HepG2 (cell line): ENCODE results near the gene BEAN1. TPM values are rescaled to one million over a fixed set of nuclear protein-coding genes. Genes with fewer than 3 reads are reported as not detected.

ENCODE experiments used
- ATAC-seq: fragments of 200-7000 bp; cut with Tn5 transposase; 3 replicates; pipeline ENCODE4 v1.9.1; 2020; ENCODE audit warnings: mild to moderate bottlenecking, moderate library complexity
- BruUV-seq: library from RNA; stranded (reverse); fragments of 400-500 nt; replicated peaks from 2 replicates; lab custom pipeline; 2021; lab: Mats Ljungman, UMichigan
- CTCF ChIA-PET: fragments of 300-600 bp; formaldehyde crosslinking; extraction: SDS; loops from one replicate; lab custom pipeline; 2021; ENCODE audit warnings: low total read pairs, inconsistent platforms, low intra/inter-chr PET ratio; lab: Yijun Ruan, JAX
- POLR2A ChIA-PET: fragments of 350-600 bp; sonication (Branson Sonifier 250); formaldehyde crosslinking; loops from one replicate; lab custom pipeline; 2020; ENCODE audit warnings: antibody characterized with exemption, inconsistent platforms; lab: Yijun Ruan, JAX
- DNase-seq: peaks from one replicate; pipeline ENCODE4 v3.0.0-alpha.2; 2015; ENCODE audit warnings: low spot score
- FAIRE-seq: peaks from 3 replicates; lab custom pipeline; 2011; peaks lifted over from hg19 to GRCh38; lab: Jason Lieb, UNC
- H2AFZ ChIP-seq: one replicate; pipeline ENCODE4 v1.6.1; 2011; ENCODE audit warnings: low read length, inconsistent platforms
- H3K27ac ChIP-seq: fragments of 300-600 bp; 3 replicates; pipeline ENCODE4 v1.8.0; 2011; ENCODE audit warnings: mixed run types, mild to moderate bottlenecking, mixed read lengths, low read length, inconsistent platforms; ENCODE audit not compliant: insufficient read depth; ENCODE audit errors: extremely low read length
- H3K27me3 ChIP-seq, 2 experiments: fragments of 200-600 bp in 1 of 2; 2 replicates in 1 of 2; 3 replicates in 1 of 2; pipeline versions ENCODE4 v1.6.0 to v1.8.0; 2011; ENCODE audit warnings: low read length in 2 of 2, mild to moderate bottlenecking in 2 of 2, moderate library complexity in 2 of 2, inconsistent platforms in 1 of 2; ENCODE audit not compliant: insufficient read depth in 2 of 2, control insufficient read depth in 1 of 2
- H3K36me3 ChIP-seq, 2 experiments: fragments of 200-600 bp in 1 of 2; replicated peaks in 1 of 2; 2 replicates in 1 of 2; 3 replicates in 1 of 2; pipeline versions ENCODE4 v1.5.1 to v1.8.0; 2011; ENCODE audit warnings: low read length in 2 of 2, inconsistent platforms in 1 of 2; ENCODE audit not compliant: insufficient read depth in 2 of 2, control insufficient read depth in 1 of 2
- H3K4me1 ChIP-seq: 2 replicates; pipeline ENCODE4 v1.5.1; 2012; ENCODE audit warnings: low read length, inconsistent platforms; ENCODE audit not compliant: insufficient read depth
- H3K4me2 ChIP-seq: 2 replicates; pipeline ENCODE4 v1.6.0; 2011; ENCODE audit warnings: low read depth, low read length, inconsistent platforms
- H3K4me3 ChIP-seq, 3 experiments: fragments of 200-600 bp in 1 of 3; sonication (generic), shearing (Covaris generic) in 1 of 3; replicated peaks in 1 of 3; 2 replicates each; pipeline ENCODE4 v1.5.1; 2011 to 2016; ENCODE audit warnings: low read length in 3 of 3, inconsistent platforms in 2 of 3, low read depth in 2 of 3, mild to moderate bottlenecking in 2 of 3, control low read depth in 1 of 3, mixed read lengths in 1 of 3; ENCODE audit not compliant: insufficient read depth in 1 of 3
- H3K79me2 ChIP-seq: one replicate; pipeline ENCODE4 v1.6.1; 2011; ENCODE audit warnings: low read length, inconsistent platforms; ENCODE audit not compliant: insufficient read depth
- H3K9ac ChIP-seq: 2 replicates; pipeline ENCODE4 v1.6.0; 2011; ENCODE audit warnings: mild to moderate bottlenecking, low read depth, low read length, inconsistent platforms; ENCODE audit not compliant: insufficient read depth
- H3K9me3 ChIP-seq: 2 replicates; pipeline ENCODE4 v1.5.1; 2012; ENCODE audit warnings: mild to moderate bottlenecking, low read length
- H4K20me1 ChIP-seq: 2 replicates; pipeline ENCODE4 v1.6.0; 2011; ENCODE audit warnings: inconsistent platforms, mild to moderate bottlenecking, low read length, moderate library complexity; ENCODE audit not compliant: insufficient read depth
- CBFB ChIP-seq: sonication (generic); formaldehyde crosslinking; IDR thresholded peaks from 2 replicates; pipeline ENCODE4 v1.4.0; 2020; ENCODE audit warnings: missing genetic modification reagents
- E2F2 ChIP-seq: sonication (generic); formaldehyde crosslinking; IDR thresholded peaks from 2 replicates; pipeline ENCODE4 v1.4.0; 2020; ENCODE audit warnings: missing genetic modification reagents, borderline replicate concordance
- HMG20A ChIP-seq: IDR thresholded peaks from 2 replicates; pipeline ENCODE4 v1.6.1; 2016; ENCODE audit warnings: borderline replicate concordance
- ISL2 ChIP-seq: sonication (generic); formaldehyde crosslinking; IDR thresholded peaks from 2 replicates; pipeline ENCODE4 v1.5.0; 2020; ENCODE audit warnings: missing genetic modification reagents
- MEF2D ChIP-seq: sonication (generic); formaldehyde crosslinking; IDR thresholded peaks from 2 replicates; pipeline ENCODE4 v1.5.1; 2020; ENCODE audit warnings: mild to moderate bottlenecking, missing genetic modification reagents
- ZBTB8A ChIP-seq: sonication (generic); formaldehyde crosslinking; IDR thresholded peaks from 2 replicates; pipeline ENCODE4 v1.4.0; 2020; ENCODE audit warnings: mild to moderate bottlenecking, low read depth, missing genetic modification reagents, borderline replicate concordance
- ZNF354B ChIP-seq: sonication (generic); formaldehyde crosslinking; IDR thresholded peaks from 2 replicates; pipeline ENCODE4 v1.8.0; 2022; ENCODE audit warnings: mild to moderate bottlenecking, missing genetic modification reagents
- ZNF639 ChIP-seq: conservative IDR thresholded peaks from 2 replicates; pipeline ENCODE4 v1.6.1; 2018; ENCODE audit warnings: missing genetic modification reagents
- ZSCAN29 ChIP-seq: sonication (generic); formaldehyde crosslinking; conservative IDR thresholded peaks from 2 replicates; pipeline ENCODE4 v1.4.0; 2020; ENCODE audit warnings: mild to moderate bottlenecking, missing genetic modification reagents
- WGBS: methylation state at CpG from one replicate; pipeline ENCODE4 v1.1.6; 2017; ENCODE audit warnings: low lambda C conversion rate; 5-methylcytosine and 5-hydroxymethylcytosine counted together
- in situ Hi-C: cut with HindIII; loops from 2 replicates; pipeline ENCODE4 v1.10.0; 2017; ENCODE audit warnings: low pct_unique_long_range_greater_than_20kb; ENCODE audit not compliant: extremely low pct_ligation_motif_present
- intact Hi-C: fragments of 100-400 bp; cut with micrococcal nuclease; formaldehyde crosslinking; loops from one replicate; pipeline ENCODE4 v1.10.0; 2022; ENCODE audit not compliant: unreplicated experiment
- polyA plus RNA-seq, 8 experiments: library from polyadenylated mRNA; depleted of rRNA in 3 of 8; stranded (reverse) in 7 of 8; unstranded in 1 of 8; fragments of >200 nt; fragmentation: Illumina TruSeq in 4 of 8; extraction: Trizol in 4 of 8; gene quantifications; 2 replicates each; pipeline versions ENCODE4 v1.2.1 to v1.2.3, GENCODE V29; 2011 to 2016; ENCODE audit warnings: low read depth in 4 of 8, missing spikeins in 1 of 8, mixed read lengths in 1 of 8; ENCODE audit not compliant: insufficient read depth in 1 of 8
- total RNA-seq, 5 experiments: library from RNA; depleted of rRNA; stranded (reverse); fragments of >200 nt; fragmentation: Illumina TruSeq; extraction: Trizol; gene quantifications; 2 replicates each; pipeline ENCODE4 v1.2.3, GENCODE V29; 2016; ENCODE audit warnings: low read depth in 1 of 5

Gene BEAN1
- total and polyA plus RNA-seq, 2 of the 13 experiments (the other 11 are each of a cell fraction or from before 2014, with no cell fraction given), result 0.53 to 1.4 TPM

- Histone ChIP-seq H3K27ac (no peak overlapping the region), H3K4me3 (no peak overlapping the region), H3K79me2 (no peaks in the 10 kb centered on the region), H3K9me3 (no peaks in the 10 kb centered on the region), H4K20me1 (no peaks in the 10 kb centered on the region), H2AFZ (no peak overlapping the region), H3K36me3 (no peaks in the 10 kb centered on the region), H3K9ac (no peak overlapping the region), H3K4me1 (peaks cover 13% of the 10 kb centered on the region), H3K4me2 (no peak overlapping the region), H3K27me3 (peaks cover 0 to 61% of the 10 kb centered on the region in 2 experiments; a peak in 4 of 5 replicates)
- 2% methylated on average over 1 of the region's 1 CpG for WGBS
- POLR2A ChIA-PET, result no interaction called here
- BruUV-seq, result no TSS peak
- in situ Hi-C loops (loop anchor here (25.0 kb wide), 1 partner anchor 442 kb away; no protein-coding TSS in a partner anchor), intact Hi-C loops (no loop called here)
- TF ChIP-seq ISL2 (CRISPR knock-in tag) (no peak), ZSCAN29 (CRISPR knock-in tag) (no peak), ZNF354B (CRISPR knock-in tag) (no peak), CBFB (no peak), ZBTB8A (CRISPR knock-in tag) (no peak)
- DNase-seq, result no peak
- CTCF ChIA-PET, result no interaction called here
- ATAC-seq, result no peak
- no peak for FAIRE-seq
Observed at GRCh38 chr16:66420396-66420795, 6.7 kb upstream of the BEAN1 start.

- H3K27ac ChIP-seq, result no peak overlapping the region
- no peak for FAIRE-seq
- H3K9me3 ChIP-seq, result no peaks in the 10 kb centered on the region
- TF ChIP-seq ZNF639 (CRISPR knock-in tag) (no peak), E2F2 (CRISPR knock-in tag) (no peak), HMG20A (no peak), MEF2D (CRISPR knock-in tag) (no peak)
- no peaks in the 10 kb centered on the region for H4K20me1 ChIP-seq
- no peak for DNase-seq
- no peak overlapping the region for H3K9ac ChIP-seq
- ATAC-seq, result no peak
- no peak overlapping the region for H3K4me3 ChIP-seq
- H3K4me2 ChIP-seq, result no peak overlapping the region
- no peak overlapping the region for H2AFZ ChIP-seq
- peaks cover 25% of the 10 kb centered on the region for H3K4me1 ChIP-seq
- peaks cover 11 to 68% of the 10 kb centered on the region in 2 experiments for H3K27me3 ChIP-seq
- WGBS, result 19% methylated on average over 6 of the region's 6 CpGs
- intact Hi-C loops, result no loop called here
- in situ Hi-C loops, result loop anchor here (25.0 kb wide), 1 partner anchor 440 kb away; no protein-coding TSS in a partner anchor
- no peaks in the 10 kb centered on the region for H3K36me3 ChIP-seq
- no peaks in the 10 kb centered on the region for H3K79me2 ChIP-seq
- no TSS peak for BruUV-seq
- ChIA-PET POLR2A (no interaction called here), CTCF (no interaction called here)
Observed at GRCh38 chr16:66421891-66422290, 5.2 kb upstream of the BEAN1 start.
